Daoy (cell line): ENCODE data around the gene PI4K2A. TPM values are rescaled to one million over a fixed set of nuclear protein-coding genes. Genes with fewer than 3 reads are reported as not detected.
"Not testable (repeated sequence)": the region's sequence is repeated elsewhere in the genome, so short reads cannot be mapped to it uniquely, and the experiment has no call there.

Source experiments
- DNase-seq: peaks from one replicate; pipeline ENCODE4 v3.0.0-alpha.2; 2015; ENCODE audit warnings: low read depth
- total RNA-seq: library from RNA; depleted of rRNA; stranded (reverse); fragments of >200 nt; shearing (Covaris generic); gene quantifications from 2 replicates; pipeline ENCODE4 v1.2.3, GENCODE V29; 2014

The PI4K2A gene
- total RNA-seq, 1 experiment from 2014 or later = 14.5 TPM

DNA sequence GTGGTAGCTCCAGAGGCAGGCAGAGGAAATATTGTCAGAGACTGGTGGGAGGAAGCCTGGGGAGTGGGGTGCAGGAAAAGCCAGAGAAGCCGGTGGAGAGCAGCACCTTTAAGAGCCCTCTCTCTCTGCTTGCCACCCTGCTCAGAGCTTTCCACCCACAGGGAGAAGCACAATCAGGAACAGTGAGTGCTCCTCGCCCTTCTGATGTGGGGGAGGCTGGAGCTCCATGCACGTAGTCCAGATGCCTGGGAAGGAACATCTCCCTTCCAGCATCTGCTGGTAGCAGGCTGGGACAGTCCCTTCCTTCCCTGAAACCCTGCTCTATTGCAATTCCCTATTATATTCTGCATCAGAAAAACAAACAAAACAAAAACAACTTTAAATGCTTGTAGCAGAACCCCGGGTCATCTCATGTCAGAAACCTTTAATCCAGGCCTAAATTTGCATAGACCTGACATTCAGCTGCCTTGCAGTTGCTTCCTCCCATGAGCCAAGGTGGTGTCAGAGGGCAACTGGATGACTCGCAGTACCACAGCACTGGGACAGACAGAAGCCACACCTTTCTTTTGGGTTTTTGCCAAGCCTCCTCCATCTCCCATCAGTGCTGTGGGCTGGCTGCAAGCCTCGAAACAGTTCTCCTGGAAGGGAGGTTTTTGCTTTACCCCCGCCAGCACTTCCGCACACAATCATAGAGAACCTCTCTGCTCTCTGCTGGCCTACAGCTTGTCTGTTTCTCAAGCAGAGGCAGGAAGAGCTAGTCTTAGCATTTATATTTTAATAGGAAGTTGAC is 33.5 kb downstream of the PI4K2A start:
- peak; percentile 19 for DNase-seq

DNA sequence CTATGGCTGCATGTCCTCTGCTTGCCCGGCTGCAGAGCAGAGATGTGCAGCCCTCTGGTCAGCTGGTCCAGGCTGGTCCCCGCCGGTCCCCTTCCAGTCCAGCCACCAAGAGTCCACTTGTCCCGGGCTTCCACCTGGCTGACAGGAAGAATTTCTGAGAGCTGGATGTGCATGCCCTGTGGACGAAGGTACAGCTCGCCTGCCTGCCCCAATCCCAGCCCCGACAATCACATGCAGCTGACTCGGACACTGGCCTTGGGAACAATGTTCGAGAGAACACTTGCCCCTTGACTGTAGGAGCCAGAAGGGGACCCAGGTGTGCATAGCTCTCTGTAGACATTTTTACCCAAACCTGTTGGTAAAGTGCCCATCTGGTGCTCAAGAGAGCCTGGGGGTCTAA is 34.8 kb downstream of the PI4K2A start:
- no peak for DNase-seq

DNA sequence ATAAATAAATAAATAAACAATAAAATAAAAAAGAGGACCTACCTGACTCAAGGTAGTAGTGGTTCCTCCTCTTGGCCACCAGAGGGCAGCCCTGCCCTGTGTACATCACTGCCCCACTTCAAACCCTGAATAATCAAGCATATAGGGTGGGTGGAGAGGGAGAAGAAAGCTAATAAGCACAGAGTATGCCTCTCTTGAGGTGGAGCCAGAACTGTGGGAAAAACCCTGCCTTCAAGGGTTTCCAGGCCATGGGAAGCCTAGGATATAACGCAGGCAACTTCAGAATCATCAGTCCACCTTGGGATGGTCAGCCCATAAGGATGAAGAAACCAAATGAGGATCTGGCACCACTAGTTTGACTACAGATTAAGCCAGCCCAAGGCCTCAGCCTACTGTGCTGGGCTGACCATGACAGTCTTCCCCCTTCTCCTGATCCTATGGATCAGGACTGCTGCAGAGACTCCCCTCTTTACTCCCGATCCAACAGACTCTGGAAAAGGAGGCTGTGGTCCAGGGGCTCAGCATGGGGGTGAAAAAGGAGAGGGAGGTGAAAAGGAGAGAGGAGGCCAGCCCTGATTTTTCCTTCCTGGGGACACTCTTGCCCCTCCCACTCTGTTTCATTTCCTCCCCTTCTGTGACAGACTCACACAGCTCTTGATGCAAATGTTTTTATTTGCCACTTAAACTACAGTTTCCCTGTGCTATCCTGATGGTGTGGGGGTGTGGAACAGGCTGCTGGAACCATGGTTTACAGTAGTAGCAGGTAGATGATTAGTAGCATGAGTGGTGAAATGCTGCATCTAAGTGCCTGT is 36.5 kb downstream of the PI4K2A start:
- peak; percentile 45 for DNase-seq

DNA sequence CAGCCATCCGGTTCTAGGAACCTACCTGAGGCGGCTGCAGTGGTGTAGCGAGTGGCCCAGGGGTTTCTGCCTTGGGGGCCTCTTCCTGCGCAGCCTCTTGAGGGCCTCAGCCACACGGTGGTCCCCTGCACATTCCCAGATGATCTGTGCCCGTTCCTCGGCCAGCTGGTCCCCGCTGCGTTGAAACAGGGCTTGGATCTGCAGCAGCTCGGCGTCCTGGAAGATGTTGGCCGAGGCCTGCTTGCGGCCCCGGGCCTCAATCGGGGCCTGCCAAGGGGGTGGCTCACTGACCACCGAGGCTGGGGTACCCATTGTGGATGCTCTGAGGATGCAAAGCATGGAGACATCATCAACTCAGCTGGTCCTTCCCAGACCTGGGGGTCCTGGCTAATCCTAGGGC is 39.1 kb downstream of the PI4K2A start:
- no peak for DNase-seq

DNA sequence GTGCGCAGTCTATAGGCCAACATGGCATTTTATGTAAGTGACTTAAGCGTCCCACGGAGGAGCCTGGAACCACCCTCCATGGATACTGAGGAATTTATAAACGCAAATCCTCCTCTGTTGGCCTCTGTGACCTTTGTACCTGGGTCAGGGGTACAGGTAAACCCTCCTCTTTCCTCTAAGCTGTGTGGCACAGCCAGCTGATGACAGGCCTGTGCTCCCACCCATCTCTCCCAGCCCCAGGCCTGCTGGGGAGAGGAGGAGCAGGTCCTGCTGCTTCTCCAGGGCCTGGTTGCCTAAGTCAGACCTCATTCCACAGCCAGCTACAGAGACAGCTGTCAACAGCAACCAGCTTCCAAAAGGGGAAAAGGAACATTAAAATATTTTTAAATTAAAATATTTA is 41.6 kb downstream of the PI4K2A start:
- no peak for DNase-seq

DNA sequence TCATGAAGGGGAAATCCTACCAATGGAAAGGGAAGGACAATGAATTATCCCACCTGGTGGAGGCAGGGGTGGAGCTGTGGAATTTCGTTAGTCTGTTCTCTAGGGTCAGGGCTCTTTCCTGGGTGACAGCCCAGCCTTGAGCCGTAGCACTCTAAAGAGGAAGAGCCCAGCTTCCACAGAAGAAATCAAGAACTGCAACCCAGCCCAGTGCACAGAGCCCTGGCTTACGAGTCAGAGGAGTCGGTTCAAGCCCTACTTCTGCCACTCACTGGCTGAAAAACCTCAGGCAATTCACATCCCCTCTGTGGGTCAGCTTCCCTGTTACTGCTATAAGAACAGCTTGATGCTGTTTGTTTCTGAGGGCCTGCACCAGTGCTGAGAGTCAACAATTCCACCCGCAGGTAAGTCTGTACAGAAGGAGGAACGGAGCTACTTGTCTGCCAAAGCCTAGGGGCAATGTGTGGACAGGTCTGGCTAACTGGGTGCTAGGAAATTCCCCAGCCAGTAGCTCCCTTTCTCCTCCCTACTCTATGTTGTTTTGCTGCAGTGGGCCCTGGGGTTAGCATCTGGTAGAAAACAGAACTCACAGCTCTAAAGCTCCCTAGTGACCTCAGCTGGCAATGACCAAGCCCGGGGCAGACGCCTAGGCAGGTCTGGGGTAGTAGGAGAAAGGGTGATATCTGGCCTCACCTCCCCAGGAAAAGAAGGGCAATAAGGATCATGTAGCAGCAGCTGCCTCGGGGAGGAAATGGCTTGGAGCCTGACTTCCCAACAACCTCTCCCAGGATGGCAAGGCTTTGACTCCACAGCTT is 43.3 kb downstream of the PI4K2A start:
- peak; percentile 40 for DNase-seq

DNA sequence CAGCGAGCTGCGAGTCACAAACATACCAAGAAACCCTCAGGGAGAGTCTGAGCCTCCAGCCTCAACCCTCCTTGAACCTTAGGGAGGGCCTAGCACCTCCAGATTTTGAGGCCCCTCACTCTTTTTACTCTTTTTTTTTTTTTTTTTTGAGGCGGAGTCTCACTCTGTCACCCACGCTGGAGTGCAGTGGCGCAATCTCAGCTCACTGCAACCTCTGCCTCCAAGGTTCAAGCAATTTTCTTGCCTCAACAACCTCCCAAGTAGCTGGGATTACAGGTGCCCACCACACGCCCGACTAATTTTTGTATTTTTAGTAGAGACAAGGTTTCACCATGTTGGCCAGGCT is 43.9 kb downstream of the PI4K2A start:
- not testable (repeated sequence) for DNase-seq

DNA sequence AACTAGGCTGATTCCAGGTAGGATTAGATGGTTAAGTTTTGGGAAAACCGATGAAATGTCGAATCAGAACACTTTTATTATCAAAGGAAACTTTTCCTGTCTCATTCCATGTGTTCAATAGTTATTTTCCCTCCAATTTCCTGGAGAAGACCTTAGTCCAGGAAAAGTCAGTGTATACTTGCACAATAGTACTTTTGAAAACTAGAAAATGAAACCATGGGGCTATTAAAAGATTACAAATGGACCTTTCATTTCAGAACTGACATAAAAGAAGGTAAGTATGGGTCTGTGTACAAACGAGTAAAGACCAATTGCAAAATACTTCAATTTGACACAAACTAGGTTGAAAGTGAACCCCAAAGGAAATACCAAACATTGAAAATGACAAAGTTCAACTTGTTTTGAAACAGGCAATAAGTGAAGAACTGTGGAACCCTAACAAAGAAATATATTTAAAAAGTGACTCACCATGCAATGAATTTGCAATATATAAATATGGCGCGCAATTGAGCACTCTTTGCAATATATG is 44.5 kb downstream of the PI4K2A start:
- DNase-seq = no peak

DNA sequence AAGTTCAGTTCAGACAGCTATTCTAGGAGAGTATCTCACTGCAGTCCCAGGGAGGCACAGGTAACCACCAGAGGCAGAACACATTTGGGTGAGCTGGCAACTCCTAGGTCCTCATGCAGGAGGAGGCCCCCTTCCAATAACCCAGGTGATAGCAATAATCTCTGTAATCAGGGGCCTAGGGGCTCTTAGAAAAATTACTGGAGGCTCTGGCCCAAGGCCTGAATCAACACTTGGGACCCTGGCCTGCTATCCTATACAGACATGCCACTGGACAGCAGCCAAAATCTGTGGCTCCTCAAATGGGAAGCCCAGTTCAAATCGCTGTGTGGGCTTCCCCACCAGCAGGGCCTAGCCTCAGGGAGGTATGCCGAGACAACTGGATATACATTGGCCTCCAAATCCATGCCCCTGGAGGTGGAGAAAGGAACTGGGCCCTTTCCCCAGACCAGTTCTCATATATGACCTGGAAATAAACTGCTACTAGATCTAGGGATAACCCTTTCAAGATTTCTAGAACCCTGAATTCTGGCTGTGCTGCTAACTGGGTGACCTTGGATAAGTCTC is 45.0 kb downstream of the PI4K2A start:
- DNase-seq = peak; percentile 58

DNA sequence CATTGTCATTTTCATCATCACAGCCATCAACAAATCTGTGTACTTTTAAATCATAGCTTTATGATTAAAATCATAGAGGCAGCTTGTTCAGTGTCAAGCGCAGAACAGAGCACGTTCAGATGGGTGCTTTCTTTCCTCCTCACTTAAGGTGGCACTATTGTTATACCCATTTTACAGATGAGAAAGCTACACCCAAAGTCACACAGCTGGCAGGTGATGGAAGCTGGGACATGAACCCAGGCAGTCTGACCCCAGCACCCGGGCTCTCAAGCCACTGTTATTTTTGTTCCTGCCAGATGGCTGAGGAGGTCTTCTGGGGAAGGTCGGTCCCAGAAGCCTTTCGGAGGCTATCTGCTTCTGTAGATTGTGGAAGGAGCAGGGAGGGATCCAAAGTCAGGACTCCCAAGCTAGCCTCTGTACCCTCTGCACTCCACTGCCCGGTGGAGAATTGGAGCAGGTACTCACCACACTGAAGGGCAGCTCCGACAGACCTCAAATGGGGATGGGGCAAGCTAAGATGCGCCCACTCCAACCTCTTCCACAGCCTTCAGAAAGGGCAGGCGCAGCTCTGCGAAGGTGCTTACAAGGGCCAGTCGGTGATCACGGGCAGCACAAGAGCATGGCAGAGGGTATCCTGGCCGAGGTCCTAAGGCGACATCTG is 46.0 kb downstream of the PI4K2A start:
- DNase-seq = no peak

DNA sequence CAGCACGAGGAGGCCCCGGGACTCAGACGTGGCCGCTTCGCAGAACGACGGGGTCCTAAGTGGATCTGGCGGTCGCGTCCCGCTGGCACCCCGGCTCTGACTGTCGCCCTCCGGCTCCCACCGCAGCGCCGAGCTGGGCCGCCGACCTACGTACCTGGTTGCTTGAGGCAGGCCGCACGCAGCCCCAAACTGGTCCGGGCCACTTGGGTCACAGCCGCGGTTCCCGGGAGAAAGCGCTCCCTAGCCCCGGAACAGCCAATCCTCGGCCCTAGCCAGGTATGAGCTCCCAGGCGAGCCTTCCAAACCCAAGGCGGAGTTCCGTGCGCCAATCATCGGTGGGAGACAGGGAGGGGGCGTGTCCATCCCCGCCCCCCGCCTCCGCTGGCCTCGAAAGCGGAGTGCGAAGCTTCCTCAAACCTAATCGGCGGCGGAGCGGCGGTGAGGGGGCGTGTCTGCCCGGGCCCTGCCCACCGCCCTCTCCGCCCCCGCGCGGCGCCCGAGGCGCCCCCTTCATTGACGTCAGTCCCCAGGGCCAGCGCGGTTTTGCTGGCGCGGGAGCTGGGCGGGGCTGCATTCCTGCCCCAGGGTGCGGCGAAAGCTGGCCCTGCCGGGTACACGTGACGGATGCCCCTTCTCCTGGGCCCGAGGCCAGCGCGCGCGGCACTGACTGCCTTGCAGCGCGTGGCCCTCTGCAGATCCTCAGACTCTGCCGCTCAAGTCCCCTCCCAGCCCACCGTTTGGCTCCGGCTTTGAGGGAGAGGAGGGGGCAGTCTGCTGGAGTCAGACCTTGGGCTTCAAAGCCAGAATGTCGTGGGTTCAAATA is 46.7 kb downstream of the PI4K2A start, which contains the start of gene AVPI1:
AVPI1 (minus strand) TSS at position 280 of the 823 bp plus-strand sequence. CDS start 7,336 bp downstream, outside the sequence.
- DNase-seq = peak; percentile 97

DNA sequence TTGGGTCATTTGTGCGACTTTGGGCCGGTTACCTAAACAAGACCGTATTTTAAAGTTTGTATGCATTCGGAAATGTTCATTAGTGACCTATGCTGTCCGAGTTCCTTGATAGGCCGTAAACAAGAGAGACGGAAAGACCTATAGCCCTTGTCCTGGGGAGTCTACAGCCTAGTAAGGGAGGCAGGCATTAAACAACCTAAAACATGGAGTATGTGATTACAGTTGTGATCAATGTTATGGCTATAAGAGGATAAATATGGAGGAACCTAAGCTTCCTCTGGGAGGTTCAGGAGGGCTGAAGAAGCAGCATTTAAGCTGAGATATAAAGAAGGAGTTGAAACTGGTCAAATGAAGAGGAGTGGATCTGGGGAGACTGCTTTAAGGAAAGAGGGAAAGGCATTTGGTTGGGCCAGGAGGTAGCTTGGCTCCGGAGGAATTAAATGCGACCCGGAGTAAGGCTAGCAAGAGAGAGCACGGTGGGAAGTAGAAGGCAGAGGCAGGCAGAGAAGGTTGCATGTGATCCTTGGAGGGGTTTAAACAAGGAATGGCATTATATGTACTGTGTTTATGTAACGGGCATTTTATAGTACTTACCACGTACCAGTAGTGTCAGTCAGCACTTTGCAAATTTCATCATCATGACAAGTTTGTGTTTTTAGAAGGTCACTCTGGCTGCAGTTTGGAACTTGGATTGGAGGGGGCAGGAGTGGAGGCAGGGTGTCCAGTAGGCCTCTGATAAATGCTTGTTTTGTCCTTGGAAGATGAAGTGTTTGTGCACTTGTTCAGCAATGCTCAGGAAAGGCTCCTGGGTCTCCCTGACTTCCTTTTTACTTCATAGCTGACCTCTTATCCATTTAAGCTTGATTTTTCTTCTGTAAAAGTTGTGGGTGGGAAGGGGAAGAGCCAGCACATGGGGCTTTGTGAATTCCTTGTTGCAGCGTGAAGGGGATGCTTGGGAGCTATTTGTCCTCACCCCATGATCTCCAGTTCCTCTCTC is 47.6 kb downstream of the PI4K2A start:
- DNase-seq = no peak

DNA sequence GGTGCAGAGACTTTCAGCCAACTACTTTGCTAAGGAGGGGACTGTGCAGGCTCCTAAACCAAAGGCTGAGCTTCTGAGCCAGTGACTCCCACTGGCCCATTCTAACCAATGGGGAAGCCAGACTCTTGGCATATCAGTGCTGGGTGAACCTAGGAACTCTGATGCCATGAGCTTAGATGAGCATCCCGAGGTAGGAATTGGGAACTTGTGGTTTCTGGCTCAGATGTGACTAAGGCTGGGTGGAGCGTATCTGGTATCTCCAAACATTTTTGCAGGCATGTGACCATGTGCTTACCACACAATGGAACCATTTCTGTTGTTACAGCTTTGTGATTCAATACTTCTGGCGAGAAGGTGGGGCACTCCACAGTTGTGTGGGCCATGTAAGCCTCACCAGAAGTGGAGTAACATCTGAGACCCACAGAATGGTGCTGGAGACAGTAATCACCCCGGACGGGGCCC is 49.1 kb downstream of the PI4K2A start:
- DNase-seq = peak; percentile 91

DNA sequence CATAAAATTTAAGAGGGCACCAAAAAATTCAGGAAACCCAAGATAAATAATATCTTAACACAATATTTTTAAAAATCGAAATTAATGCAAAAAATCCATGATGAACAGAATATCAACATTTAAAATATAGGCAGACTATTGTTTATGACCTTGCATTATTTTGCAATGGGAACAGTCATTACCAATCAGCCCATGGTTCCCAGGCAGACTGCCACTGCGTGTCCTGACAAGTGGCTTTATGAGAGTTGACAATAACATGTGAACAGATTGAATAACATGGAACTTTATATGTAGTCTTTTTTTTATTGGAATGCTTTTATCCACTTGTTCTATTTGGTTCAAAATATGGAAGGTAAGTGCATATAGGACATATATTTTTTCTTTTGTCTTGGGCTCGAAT is 49.7 kb downstream of the PI4K2A start:
- DNase-seq = no peak

DNA sequence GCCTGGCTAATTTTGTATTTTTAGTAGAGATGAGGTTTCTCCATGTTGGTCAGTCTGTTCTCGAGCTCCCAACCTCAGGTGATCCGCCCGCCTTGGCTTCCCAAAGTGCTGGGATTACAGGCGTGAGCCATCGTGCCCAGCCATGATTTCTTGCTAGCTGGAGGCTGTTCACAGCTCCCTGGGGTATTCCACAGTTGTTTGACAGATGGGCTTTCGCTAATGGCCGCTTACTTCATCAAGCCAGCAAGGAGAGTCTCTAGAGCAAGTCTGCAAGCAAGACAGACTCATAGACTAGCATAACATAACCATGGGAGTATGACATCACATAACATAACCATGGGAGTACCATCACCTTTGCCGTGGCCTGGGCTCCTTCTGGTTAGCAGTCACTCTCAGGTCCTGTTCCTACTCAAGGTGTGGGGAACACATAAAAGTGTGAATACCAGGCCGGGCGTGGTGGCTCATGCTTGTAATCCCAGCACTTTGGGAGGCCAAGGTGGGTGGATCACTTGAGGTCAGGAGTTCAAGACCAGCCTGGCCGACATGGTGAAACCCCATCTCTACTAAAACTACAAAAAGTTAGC is 57.7 kb downstream of the PI4K2A start:
- not testable (repeated sequence) for DNase-seq

DNA sequence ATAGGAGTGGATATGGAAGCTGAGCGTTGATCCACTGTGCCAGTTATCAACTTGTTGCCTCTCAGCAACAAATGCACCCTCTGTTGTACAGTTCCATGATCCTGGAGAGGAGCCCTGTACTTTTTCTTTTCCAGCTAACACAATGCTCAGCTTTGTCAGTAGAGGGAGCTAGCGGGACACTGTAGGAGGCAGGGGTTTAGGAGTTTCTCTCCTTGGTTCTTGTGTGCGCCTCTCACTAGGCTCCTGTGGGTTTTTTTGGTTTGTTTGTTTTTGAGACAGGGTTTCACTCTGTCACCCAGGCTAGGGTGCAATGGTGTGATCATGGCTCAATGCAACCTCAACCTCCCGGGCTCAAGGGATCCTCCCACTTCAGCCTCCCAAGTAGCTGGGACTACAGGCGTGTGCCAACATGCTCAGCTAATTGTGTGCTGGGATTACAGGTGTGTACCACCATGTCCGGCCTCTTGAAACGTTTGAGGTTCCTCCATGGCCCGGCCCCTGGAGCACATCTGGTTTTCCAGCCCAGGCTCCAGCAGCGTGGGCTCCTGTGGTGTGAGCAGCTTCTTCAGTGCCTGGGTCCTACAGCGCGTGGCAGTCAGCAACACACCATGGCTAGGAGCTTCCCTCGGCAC is 61.1 kb downstream of the PI4K2A start:
- peak; percentile 55 for DNase-seq

DNA sequence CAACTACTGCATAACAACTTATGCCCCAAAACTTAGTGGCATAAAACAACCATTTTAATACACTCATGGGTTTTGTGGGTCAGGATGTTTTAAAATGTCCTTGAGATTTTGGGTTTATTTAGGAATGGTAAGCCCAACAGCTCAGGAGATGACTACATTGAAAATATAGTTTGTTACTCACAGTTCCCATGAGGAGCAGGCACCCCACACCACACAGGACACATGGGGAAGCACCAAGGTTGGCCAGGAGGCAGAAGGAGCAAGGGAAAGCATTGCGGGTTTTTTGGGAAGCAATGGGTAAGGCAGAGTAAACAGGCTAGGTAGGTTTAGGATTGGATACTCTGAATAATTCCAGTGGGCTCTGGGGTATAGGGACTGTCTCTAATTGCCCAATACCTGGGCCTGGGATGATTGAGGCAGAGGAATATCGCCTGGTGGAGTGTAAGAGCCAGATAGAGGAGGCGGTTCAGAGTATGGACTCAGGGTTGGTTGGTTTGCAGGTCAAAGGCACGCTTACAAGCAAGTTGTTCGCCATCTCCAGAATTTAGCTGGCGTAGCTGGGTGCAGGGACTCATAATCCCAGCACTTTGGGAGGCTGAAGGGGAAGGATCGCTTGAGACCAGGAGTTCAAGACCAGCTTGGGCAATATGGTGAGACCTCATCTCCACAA is 63.1 kb downstream of the PI4K2A start:
- DNase-seq = no peak
